CD4-positive, alpha-beta T cell treated with Interleukin-10 for 1 hour (primary cell): ENCODE data around the gene CNTNAP2.

Source experiments
- DNase-seq: peaks from one replicate; pipeline ENCODE4 v3.0.0-alpha.2; 2020

Gene CNTNAP2

GRCh38 chr7:146700015-146700560 lies 583.5 kb downstream of the CNTNAP2 start:
- DNase-seq: no peak

DNA sequence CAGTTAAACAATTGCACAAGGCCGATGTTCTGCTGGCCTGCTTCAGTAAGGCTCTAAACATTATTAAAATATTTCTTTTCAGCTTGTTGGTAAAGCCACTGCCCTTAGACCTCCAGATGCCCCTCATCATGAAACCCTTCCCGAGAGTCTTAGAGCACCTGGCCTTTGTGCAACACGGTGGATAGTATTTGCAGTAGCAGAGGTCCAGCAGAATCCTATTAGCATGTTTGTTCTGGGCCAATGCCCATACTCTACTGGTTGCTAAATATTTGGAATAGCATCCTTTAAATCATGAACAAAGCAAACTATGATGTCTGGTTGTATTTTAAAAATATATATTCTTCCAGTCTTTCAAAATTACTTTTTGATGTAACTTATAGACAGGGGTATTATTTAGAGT lies 584.6 kb downstream of the CNTNAP2 start:
- no peak for DNase-seq

DNA sequence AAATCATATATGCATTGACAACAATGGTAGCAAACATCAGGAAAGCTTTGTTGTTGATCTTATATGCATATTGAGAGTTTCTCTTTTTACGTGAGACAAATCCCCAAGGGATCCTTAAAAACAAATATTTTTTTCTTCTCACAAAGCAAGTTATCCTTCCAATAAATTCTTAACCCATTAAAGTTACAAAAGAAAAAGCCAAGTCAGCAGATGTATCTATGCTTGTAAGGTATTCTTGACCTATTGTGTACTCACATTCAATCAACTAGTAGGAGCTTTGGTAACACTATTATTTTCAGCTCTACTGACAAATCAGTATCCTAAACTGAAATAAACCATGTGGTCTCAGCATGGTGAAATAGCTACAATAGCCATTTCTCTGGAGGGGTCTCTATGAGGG lies 586.3 kb downstream of the CNTNAP2 start:
- no peak for DNase-seq

DNA sequence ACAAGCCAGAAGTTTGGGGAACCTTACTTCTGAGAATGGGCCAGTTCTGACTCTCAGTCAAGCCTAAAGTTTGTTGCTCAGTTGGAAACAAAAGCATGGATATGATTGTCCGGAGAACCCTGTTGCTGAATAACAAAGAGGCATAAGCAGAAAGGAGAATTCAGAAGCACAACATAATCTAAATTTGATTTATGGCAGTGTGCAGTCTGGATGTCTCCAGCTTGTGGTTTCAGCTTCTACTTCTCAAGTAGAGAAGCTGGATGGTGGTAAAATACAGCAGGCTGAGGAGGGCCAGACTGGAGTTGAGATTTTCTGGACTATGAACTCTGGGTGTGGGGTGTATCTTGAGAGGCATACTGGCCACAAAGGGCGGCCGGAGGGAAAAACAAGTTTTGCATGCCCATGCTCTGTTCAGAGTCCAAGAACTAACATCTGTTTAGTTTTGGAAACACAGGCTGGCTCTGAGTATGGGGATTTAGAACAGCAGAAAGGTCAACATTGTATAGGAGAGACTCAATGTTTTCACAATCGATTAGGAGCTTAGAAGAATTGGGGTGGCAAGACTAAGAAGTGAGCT lies 592.9 kb downstream of the CNTNAP2 start:
- no peak for DNase-seq

DNA sequence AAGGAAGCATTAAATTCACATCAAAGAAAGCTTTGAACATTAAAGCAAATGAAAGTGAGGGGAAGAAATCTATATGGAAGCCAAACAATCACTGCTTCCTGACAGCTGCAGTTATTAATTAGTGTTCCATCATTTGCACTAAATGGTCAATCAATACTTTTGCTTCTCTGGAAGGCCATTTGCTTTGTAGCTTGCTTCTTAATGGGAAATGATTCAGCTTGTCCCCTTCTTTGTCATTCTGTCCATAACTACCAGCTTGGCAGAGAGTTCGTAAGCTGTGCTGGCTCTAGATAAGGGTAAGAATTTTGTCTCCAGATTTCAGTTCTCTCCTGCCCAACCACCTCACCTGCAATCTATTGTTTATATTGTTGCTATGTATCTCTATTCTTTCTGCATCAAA lies 596.6 kb downstream of the CNTNAP2 start:
- no peak for DNase-seq

GRCh38 chr7:146713934-146714333 lies 597.3 kb downstream of the CNTNAP2 start:
- no peak for DNase-seq

DNA sequence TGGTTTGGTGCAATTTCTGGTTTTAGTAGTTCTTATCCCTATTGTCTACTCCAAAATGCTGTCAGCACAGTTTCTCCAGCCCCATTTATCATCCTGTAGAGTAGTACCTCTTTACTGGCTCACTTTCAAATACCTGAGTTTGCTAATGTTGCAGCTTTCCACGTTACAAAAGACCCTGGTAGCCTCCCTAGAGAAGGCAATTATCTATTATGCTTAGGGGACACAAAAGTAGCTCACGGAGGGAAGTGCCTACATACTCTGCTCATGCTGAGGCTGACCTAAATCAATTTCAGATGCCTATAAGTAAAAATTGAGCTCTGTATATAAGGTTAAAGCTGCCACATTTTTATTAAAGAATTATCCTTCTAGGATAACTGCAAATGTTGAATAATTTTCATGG lies 603.6 kb downstream of the CNTNAP2 start:
- no peak for DNase-seq

DNA sequence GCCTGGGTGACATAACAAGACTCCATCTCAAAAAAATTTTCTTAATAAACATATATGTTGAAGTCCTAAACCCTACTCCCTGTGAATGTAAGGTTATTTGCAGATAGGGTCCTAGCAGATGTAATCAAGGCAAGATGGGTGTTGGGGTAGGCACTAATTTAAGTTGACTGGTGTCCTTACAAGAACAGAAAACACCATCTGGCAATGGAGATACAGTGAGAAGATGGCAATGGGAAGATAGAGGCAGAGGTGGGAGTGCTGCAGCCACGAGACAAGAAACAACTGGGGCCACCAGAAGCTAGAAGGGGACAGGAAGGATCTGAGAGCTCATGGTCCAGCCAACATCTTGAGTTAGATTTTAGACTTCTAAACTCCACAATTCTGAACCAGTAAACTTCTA lies 606.4 kb downstream of the CNTNAP2 start:
- DNase-seq: no peak

- no peak for DNase-seq
Measured at GRCh38 chr7:146725520-146725919, 608.9 kb downstream of the CNTNAP2 start.

GRCh38 chr7:146728141-146728540 lies 611.5 kb downstream of the CNTNAP2 start:
- no peak for DNase-seq

DNA sequence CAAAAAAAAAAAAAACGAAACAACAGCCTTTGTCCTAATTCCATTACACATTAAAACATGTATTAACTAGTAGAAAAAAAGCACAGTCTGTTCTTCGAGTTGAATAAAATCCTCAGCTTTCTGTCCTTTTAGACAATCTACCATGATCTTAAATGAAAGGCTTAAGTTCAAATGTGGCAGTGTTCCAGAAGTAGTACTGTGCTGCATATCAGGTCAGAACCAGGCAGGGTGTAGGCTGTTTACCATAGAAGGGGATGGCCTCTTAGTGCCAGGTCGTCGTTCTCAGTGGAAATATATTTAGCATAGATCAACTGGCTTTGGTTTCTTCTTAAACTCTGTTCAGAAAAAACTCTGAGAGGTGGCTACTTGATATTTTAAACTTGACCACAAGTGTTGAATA lies 612.0 kb downstream of the CNTNAP2 start:
- DNase-seq: no peak

DNA sequence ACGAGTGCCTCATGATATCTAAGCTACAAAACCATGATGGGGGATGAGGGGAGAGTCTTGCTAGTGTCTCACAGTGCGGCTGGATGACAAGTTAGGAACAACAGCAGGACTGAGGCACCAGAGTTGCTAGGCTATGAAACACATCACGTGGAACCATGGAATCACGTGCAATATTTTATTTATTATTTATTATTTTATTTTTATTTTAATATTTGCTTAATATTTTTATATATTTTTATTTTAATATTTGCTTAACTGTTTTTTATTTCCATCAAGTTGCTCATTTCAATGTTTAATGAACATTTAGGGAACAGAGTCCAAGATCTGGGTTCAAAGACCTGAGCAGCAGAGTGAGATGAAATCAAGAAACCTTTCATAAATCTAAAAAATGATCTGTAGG lies 614.6 kb downstream of the CNTNAP2 start:
- no peak for DNase-seq

- DNase-seq: no peak
Measured at GRCh38 chr7:146735992-146736391, 619.4 kb downstream of the CNTNAP2 start.

DNA sequence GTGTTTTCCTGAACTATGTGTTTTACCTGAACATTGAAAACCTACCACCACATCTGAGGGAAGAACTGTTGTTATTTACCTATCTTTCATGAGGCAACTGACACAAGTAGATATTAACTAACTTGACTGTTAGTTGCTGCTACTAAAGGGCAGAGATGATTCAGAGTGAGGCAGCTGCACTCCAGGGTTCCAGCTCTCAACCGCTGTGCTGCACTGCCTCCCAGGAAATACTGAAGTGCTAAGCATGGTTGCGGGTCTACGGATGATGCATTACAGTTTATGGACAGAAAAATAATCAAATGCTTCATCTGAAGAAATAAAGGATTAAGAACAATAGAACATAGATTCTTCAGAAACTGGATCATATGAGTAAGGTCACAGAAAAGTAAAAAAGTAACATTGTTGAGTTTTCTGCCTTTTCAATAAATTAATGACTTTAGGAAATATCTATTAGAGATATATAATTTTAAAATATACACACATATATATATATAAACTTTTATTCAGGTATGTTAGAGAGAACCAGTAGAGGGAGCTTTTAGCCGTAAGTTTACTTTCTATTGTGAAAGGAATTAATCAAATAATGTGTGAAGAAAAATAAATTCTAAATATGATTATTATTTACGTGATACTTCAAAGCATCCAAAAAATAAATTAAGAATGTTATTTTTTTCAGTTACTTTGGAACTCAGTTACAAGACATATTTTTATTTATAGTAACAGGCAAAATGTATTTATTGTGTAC lies 620.0 kb downstream of the CNTNAP2 start:
- no peak for DNase-seq

- no peak for DNase-seq
Measured at GRCh38 chr7:146740039-146740438, 623.4 kb downstream of the CNTNAP2 start.

GRCh38 chr7:146741911-146742310 lies 625.3 kb downstream of the CNTNAP2 start:
- no peak for DNase-seq

DNA sequence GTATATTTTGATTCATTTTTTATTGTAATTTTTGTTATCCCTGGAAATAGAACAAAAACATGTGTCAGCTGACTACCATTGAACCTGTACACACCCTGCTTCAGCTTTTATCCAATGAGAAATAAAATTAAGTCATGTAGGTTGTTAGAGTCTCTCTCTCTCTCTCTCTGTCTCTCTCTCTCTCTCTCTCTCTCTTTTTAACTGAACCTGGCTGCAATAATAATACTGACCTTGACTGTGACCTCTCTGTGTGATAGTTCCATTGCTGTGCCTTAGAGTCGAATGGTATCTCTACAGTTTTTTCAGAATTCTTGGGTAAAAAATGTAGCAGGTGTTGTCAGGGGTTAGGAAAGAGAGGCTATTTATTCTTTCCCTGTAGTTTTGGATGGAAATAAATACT lies 637.8 kb downstream of the CNTNAP2 start:
- no peak for DNase-seq

- no peak for DNase-seq
Measured at GRCh38 chr7:146755585-146755984, 639.0 kb downstream of the CNTNAP2 start.

GRCh38 chr7:146764458-146764857 lies 647.9 kb downstream of the CNTNAP2 start:
- DNase-seq: no peak

- DNase-seq: no peak
Measured at GRCh38 chr7:146768957-146769356, 652.4 kb downstream of the CNTNAP2 start.

GRCh38 chr7:146772601-146773000 lies 656.0 kb downstream of the CNTNAP2 start:
- no peak for DNase-seq

DNA sequence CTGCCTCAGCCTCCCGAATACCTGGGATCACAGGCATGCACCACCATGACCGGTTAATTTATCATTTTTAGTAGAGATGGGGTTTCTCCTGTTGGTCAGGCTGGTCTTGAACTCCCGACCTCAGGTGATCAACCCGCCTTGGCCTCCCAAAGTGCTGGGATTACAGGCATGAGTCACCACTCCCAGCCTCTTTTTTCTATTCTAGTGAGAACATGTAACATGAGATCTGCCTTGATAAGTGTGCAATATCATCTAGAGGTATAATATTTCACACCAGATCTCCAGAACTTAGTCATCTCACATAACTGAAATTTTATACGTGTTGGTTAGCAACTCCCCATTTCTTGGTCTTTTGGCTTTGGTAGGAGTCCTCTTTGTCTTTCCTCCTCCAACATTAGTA lies 656.9 kb downstream of the CNTNAP2 start:
- no peak for DNase-seq

DNA sequence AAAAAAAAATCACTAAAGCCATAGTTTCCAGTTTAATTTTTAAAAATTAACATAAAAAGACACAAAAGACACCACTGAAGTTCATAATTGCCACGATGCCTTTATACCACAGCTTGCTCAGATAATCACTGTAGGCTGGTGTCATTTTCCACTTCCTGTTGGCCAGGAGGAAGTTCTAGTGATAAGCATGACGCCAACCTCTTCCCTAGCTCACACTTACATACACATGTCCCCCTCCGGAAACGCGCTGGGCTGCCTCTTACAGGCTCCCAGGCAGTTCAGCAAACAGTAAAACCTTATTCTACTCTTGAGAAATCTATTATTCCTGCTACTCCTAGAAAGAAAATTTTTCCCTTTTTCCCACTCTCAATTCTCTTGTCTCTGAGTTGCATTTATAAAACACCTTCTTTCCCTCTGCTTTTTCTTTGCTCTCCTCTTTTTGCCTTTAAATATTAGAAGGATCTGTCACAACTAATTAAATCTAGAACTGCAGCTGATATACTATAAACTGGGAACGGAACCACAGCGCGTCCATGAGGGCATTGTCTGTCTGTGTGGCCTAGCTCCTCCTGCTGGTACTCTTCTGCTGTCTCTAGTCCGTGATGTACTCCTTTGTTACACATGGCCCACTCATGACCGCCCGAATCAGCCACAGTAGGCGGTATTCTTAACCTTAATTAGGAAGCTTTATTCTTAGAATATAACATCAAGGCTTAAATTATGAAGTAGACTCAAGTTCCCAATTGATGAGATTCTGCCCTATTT lies 664.9 kb downstream of the CNTNAP2 start:
- DNase-seq: no peak

DNA sequence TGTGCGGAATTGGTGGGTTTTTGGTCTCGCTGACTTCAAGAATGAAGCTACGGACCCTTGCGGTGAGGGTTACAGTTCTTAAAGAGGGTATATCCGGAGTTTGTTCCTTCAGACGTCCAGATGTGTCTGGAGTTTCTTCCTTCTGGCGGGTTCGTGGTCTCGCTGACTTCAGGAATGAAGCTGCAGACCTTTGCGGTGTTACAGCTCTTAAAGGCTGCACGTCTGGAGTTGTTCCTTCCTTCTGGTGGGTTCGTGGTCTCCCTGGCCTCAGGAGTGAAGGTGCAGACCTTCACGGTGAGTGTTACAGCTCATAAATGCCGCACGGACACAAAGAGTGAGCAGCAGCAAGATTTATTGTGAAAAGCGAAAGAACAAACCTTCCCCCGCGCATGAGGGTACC lies 670.7 kb downstream of the CNTNAP2 start:
- no peak for DNase-seq
